GM21825 (cell line): ENCODE data around the gene RHOV.

Source experiments
- ATAC-seq: cut with Tn5 transposase; IDR thresholded peaks from one replicate; pipeline ENCODE4 v1.9.1; 2021; ENCODE audit warnings: mild to moderate bottlenecking, moderate library complexity; ENCODE audit not compliant: unreplicated experiment

The RHOV gene, protein sequence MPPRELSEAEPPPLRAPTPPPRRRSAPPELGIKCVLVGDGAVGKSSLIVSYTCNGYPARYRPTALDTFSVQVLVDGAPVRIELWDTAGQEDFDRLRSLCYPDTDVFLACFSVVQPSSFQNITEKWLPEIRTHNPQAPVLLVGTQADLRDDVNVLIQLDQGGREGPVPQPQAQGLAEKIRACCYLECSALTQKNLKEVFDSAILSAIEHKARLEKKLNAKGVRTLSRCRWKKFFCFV

DNA sequence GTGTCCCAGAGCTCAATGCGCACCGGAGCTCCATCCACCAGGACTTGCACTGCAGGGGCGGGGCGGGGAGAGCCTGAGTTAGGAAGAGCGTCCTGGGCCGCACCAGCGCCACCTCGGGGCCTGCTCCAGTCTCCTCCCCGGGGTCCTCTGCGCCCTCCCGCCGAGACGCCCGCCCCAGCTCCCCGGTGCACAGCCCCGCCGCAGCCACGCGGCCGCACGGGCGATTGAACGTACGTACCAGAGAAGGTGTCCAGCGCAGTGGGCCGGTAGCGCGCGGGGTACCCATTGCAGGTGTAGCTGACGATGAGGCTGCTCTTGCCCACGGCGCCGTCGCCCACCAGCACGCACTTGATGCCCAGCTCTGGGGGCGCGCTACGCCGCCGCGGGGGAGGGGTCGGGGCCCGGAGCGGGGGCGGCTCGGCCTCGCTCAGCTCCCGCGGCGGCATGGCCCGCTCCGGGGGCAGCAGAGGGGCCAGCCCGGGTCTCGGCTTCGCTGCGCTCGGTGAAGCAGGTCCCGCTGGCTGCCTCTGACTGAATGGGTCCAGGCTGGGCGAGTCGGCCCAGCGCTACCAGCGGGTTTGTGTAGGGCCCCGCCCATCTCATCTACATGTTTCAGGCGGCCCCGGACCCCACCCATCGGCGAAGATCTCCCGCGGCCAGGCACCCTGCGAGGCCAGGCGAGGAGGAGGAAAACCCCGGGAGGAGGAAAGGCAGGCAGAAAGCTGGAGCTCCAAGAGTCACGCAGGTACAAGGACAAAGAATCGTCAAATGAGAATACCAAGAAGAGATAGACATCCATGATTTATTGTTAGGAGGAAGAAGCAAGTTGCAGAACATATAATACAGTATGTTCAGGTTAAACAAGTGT lies at the start of gene RHOV:
TSS of gene RHOV (minus strand) at position 541 of the 868 bp plus-strand sequence. CDS start at position 446, 95 bp downstream.
- no peak for ATAC-seq

GRCh38 chr15:40923551-40923950 lies 49.5 kb upstream of the RHOV start:
- no peak for ATAC-seq

GRCh38 chr15:40922608-40923005 lies 48.6 kb upstream of the RHOV start:
- ATAC-seq, result no peak

DNA sequence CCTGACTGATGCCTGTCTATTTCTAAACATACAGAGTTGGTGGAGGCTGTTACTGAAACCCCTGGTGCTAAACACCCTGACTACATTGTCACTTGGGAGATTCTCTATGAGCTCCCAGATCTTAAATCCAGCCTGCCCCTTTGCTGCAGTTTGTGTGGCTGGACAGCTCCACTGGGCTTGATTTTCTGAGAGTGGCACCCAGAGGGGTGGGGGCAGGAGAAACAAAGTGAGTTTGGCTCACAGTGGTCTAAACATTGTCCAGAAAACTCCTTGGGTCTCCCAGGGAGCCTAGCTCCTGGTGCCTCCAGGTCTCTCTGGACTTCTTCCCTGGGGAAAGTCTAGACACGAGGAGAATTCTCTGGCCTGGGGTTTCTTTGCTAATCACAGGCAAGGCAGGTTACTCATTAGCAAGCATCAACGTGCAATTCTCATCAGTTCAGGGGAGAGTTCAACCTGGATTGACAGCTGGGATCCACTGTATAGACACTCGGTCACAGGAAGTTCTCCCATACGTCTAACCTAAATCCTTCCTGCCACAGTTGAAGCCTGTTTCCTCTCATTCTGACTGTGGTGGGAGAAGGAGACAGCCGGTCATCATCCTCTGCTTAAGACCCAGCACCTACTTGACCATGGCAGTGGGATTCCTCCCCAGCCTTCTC lies 48.0 kb upstream of the RHOV start:
- no peak for ATAC-seq

DNA sequence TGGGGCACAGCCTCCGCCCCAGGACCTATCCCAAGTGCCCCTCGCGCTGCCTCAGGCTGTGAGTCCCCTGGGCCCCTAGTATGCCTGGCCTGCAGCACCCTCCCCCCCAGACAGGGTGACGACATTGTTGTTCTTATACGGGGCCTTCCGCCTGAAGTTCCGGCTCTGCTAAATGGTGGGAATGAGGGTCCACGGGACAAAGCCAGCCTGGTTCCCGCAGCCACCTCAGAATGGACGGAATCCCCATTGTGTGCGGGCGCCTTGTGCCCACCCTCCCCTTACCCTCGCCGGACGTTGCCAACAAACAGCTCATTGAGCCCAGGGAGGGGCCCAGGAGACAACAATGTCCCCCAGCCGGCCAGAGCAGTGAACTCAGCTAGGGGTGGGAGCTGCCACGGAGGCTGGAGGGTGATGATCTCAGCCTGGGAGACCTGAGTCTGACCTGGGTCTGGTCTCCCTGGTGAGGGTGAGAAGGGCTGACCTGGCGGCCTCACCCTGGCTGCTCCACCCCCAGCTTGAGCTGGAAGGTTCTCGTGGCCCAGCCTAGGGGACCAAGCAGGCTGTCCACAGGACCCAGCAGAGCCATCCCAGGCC lies 44.9 kb upstream of the RHOV start:
- no peak for ATAC-seq

DNA sequence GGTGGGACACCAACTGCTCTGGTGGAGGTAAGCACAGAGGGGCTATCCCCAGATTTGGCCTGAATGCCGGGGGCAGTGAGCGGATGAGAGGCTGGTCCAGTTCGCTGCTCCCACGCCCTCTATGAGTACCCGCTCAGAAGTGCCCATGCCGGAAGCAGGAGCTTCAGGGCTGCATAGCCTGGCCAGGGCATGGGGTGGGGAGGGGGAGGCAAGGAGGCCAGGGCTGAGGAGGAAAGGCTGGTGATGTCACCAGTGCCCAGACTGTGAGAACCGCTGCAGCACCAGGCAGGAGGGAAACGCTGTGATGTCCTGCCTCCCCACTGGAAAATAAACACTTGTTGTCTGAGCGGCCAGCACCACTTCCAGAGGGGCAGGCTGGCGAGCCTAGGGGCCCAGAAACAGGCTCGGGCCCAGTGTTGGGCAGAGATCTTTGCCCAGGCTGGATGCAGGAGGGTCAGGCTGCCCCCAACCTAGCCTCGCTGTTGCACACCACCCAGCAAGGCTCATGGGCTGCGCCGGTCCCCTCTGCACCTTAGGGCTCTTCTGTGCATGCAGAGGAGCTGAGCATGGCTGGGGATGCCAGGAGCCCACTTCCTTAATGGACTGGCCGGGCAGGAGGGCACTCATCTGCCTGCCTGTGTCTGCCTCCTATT lies 44.2 kb upstream of the RHOV start:
- ATAC-seq, result no peak

- ATAC-seq, result no peak
Observed at GRCh38 chr15:40917585-40917984, 43.6 kb upstream of the RHOV start.

- ATAC-seq, result no peak
Observed at GRCh38 chr15:40915679-40916078, 41.6 kb upstream of the RHOV start.

- ATAC-seq, result no peak
Observed at GRCh38 chr15:40915116-40915661, 41.2 kb upstream of the RHOV start.

DNA sequence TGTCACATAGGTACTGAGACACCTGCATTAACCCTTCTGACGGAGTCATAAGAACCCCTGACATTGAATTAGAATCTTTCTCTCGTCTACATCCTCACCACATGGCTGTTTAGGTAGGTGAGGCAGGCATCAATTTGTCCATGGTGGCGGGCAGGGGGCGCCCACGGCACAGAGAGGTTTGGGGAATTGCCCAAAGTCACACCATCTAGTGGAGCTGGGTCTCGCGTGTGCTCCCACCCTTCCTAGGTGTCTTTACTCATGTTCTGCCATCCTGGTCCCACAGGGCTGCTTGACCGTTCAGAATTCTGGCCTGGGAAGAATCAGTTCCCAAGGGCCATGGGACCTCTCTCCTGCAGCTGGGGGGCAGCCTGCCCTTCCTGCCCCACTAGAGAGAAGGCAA lies 40.5 kb upstream of the RHOV start:
- no peak for ATAC-seq

GRCh38 chr15:40914013-40914412 lies 40.0 kb upstream of the RHOV start:
- ATAC-seq, result no peak

DNA sequence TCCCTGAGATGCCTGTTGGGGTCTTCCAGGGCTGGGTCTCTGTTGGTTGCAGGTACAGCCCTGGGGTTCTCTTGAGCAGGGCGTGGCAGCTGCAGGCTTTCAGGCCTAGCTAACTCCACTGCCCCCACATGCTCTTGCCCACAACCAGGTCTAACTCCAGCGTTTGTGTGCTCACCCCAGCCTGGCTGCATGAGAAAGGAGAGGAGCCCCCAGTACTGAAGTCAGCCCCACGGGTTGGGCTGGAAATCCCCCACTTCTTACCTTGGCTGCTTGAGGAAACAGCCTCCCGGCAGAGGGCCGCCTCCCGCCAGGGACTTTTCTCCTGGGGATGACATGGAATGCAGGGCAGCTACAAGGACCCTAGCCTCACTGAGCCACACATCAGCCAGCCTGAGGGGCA lies 38.4 kb upstream of the RHOV start:
- no peak for ATAC-seq

GRCh38 chr15:40911693-40912092 lies 37.7 kb upstream of the RHOV start:
- ATAC-seq, result no peak

- ATAC-seq, result no peak
Observed at GRCh38 chr15:40911141-40911540, 37.1 kb upstream of the RHOV start.

- ATAC-seq, result no peak
Observed at GRCh38 chr15:40909662-40910630, 35.9 kb upstream of the RHOV start.

DNA sequence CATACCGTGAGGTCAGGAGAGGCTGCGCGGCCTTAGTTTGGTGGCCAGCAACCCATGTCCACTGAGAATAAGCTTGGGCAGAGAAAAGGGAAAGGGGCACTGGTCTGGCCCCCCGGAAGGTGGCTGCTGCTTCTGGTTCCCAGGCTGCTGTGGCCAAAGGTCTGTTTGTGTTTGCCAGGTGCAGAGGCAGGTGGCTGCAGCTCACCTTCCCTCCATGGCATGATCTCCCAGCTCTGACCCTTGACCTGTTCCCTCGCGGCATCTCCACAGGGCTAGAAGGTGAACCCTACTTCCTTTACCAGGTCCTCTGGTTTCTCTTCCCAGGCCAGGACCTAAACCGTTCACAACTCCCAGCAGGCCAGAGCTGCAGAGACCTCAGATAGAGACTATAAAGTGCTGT lies 34.1 kb upstream of the RHOV start:
- no peak for ATAC-seq

DNA sequence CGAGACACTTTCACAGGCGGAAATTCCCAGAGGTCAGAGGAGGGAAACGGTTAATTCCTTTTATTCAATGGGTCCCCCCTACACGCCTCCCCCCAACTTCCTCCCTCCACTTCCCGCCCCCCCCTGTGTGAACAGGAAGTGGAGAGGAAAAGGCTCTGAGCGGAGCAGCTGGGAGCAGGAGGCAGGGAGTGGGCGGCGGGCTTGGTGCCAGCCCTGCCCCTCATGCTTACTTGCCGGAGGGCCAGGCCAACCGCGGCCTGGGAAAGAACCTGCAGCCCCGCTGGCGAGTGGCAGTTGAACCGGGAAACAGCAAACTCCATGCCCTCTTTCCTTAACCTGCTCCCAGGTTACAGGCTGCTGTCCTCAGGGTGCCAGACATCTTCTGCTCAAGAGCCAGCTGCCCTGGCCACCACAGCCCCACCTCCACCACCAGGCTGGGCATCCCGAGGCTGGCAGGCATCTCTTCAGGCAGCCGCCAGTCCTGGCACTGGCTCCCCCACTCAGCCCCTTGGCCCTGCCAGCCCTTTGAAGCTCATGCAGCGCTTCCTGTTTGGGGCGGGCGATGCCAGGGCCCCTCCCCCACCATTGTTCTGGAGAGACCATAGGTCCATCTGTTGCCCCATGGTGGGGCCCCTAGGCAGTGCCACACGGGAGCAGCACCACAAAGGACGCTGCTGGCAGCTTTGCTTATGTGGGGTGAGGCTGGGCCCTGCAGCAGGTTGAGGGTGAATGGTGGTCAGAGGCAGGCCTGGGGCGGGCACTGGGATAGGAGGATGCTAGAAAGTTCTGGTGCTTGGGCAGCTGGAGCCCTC lies 33.2 kb upstream of the RHOV start:
- ATAC-seq, result no peak

- ATAC-seq, result peak; percentile 75
Observed at GRCh38 chr15:40906091-40906990, 32.3 kb upstream of the RHOV start.
